HG02642 (cell line): ENCODE measurements around the gene TTI1.

Experiments used
- ATAC-seq: cut with Tn5 transposase; IDR thresholded peaks from one replicate; pipeline ENCODE4 v1.9.1; 2021; ENCODE audit warnings: mild to moderate bottlenecking; ENCODE audit not compliant: unreplicated experiment, poor library complexity

TTI1 gene

GRCh38 chr20:38033330-38034107 is at the start of gene TTI1, which contains the start of gene RPRD1B:
TTI1 (minus strand) TSS chr20:38033456; CDS start chr20:38013816, 19,640 bp downstream.
RPRD1B (plus strand) TSS chr20:38033746; CDS start chr20:38033948, 202 bp downstream.
- ATAC-seq = peak; percentile 85

GRCh38 chr20:38082894-38083293 is 49.6 kb upstream of the TTI1 start:
- no peak for ATAC-seq

GRCh38 chr20:38081575-38081974 is 48.3 kb upstream of the TTI1 start:
- ATAC-seq = no peak

GRCh38 chr20:38079353-38079752 is 46.1 kb upstream of the TTI1 start:
- no peak for ATAC-seq

GRCh38 chr20:38078084-38078483 is 44.8 kb upstream of the TTI1 start:
- ATAC-seq = no peak

- no peak for ATAC-seq
Measured at GRCh38 chr20:38076548-38076947, 43.3 kb upstream of the TTI1 start.

- no peak for ATAC-seq
Measured at GRCh38 chr20:38075161-38075998, 42.1 kb upstream of the TTI1 start.

GRCh38 chr20:38073307-38074071 is 40.2 kb upstream of the TTI1 start:
- peak; percentile 48 for ATAC-seq

GRCh38 chr20:38072898-38073297 is 39.6 kb upstream of the TTI1 start:
- no peak for ATAC-seq

- ATAC-seq = no peak
Measured at GRCh38 chr20:38067717-38068365, 34.6 kb upstream of the TTI1 start.

- ATAC-seq = no peak
Measured at GRCh38 chr20:38066969-38067716, 33.9 kb upstream of the TTI1 start.

- no peak for ATAC-seq
Measured at GRCh38 chr20:38065764-38066375, 32.6 kb upstream of the TTI1 start.

GRCh38 chr20:38063911-38064530 is 30.8 kb upstream of the TTI1 start:
- peak; percentile 51 for ATAC-seq

- ATAC-seq = no peak
Measured at GRCh38 chr20:38062890-38063289, 29.6 kb upstream of the TTI1 start.

GRCh38 chr20:38061109-38061508 is 27.9 kb upstream of the TTI1 start:
- ATAC-seq = no peak

GRCh38 chr20:38060536-38060935 is 27.3 kb upstream of the TTI1 start:
- no peak for ATAC-seq

GRCh38 chr20:38059832-38060231 is 26.6 kb upstream of the TTI1 start:
- ATAC-seq = no peak

- peak; percentile 69 for ATAC-seq
Measured at GRCh38 chr20:38057351-38057972, 24.2 kb upstream of the TTI1 start.
